Measurements from ENCODE around the gene SMDT1.

SMDT1 gene

GRCh38 chr22:42079319-42080251 lies at the start of gene SMDT1:
TSS of gene SMDT1 (plus strand) at chr22:42079700. CDS start at chr22:42079769, 69 bp downstream.
- peak; percentile 98 for DNase-seq (ENCODE audit: low spot score)

GRCh38 chr22:42033263-42034181 lies 46.0 kb upstream of the SMDT1 start:
- no peak for DNase-seq (ENCODE audit: low spot score)

- DNase-seq (ENCODE audit: low spot score): no peak
Observed at GRCh38 chr22:42035256-42035655, 44.2 kb upstream of the SMDT1 start.

- no peak for DNase-seq (ENCODE audit: low spot score)
Observed at GRCh38 chr22:42039271-42039670, 40.2 kb upstream of the SMDT1 start.

- no peak for DNase-seq (ENCODE audit: low spot score)
Observed at GRCh38 chr22:42041784-42042183, 37.7 kb upstream of the SMDT1 start.

- no peak for DNase-seq (ENCODE audit: low spot score)
Observed at GRCh38 chr22:42050641-42051180, 28.8 kb upstream of the SMDT1 start.

- DNase-seq (ENCODE audit: low spot score): no peak
Observed at GRCh38 chr22:42052765-42053164, 26.7 kb upstream of the SMDT1 start.

GRCh38 chr22:42056757-42057511 lies 22.6 kb upstream of the SMDT1 start:
- DNase-seq (ENCODE audit: low spot score): no peak

GRCh38 chr22:42060489-42060888 lies 19.0 kb upstream of the SMDT1 start:
- no peak for DNase-seq (ENCODE audit: low spot score)

GRCh38 chr22:42061041-42061440 lies 18.5 kb upstream of the SMDT1 start:
- no peak for DNase-seq (ENCODE audit: low spot score)

- DNase-seq (ENCODE audit: low spot score): no peak
Observed at GRCh38 chr22:42062506-42063170, 16.9 kb upstream of the SMDT1 start.

- DNase-seq (ENCODE audit: low spot score): no peak
Observed at GRCh38 chr22:42064629-42065028, 14.9 kb upstream of the SMDT1 start.

- DNase-seq (ENCODE audit: low spot score): no peak
Observed at GRCh38 chr22:42065438-42066125, 13.9 kb upstream of the SMDT1 start.

- no peak for DNase-seq (ENCODE audit: low spot score)
Observed at GRCh38 chr22:42066126-42066761, 13.3 kb upstream of the SMDT1 start.

GRCh38 chr22:42066937-42067336 lies 12.6 kb upstream of the SMDT1 start:
- no peak for DNase-seq (ENCODE audit: low spot score)

- no peak for DNase-seq (ENCODE audit: low spot score)
Observed at GRCh38 chr22:42067671-42068251, 11.7 kb upstream of the SMDT1 start.

- DNase-seq (ENCODE audit: low spot score): no peak
Observed at GRCh38 chr22:42068291-42068690, 11.2 kb upstream of the SMDT1 start.

- DNase-seq (ENCODE audit: low spot score): no peak
Observed at GRCh38 chr22:42069801-42070516, 9.5 kb upstream of the SMDT1 start.

Measured in GM03348 (cell line).